ENCODE data around the gene OSM. TPM values are rescaled to one million over a fixed set of nuclear protein-coding genes. Genes with fewer than 3 reads are reported as not detected.

The OSM gene
- polyA plus RNA-seq, 10 donors = 0.17 to 0.43 (median 0.29) TPM

DNA sequence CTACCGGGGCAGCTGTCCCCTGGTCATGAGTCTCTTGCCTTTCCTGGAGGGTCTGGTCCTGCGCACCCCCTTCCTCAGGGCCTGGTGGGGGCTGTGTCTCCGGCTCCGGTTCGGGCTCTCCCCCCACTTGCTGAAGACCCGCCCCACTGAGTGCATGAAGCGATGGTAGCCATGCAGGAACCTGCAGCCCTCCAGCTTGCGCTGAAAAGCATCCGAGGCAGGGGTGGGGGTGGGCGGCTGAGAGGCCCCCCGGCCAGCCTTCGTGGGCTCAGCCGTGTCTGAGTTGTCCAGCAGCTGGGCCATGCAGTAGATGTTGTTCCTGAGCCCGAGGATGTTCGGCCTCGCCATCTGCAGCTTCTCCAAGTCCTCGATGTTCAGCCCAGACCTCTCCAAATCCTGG is 2.8 kb downstream of the OSM start:
- DNase-seq = no peak

DNA sequence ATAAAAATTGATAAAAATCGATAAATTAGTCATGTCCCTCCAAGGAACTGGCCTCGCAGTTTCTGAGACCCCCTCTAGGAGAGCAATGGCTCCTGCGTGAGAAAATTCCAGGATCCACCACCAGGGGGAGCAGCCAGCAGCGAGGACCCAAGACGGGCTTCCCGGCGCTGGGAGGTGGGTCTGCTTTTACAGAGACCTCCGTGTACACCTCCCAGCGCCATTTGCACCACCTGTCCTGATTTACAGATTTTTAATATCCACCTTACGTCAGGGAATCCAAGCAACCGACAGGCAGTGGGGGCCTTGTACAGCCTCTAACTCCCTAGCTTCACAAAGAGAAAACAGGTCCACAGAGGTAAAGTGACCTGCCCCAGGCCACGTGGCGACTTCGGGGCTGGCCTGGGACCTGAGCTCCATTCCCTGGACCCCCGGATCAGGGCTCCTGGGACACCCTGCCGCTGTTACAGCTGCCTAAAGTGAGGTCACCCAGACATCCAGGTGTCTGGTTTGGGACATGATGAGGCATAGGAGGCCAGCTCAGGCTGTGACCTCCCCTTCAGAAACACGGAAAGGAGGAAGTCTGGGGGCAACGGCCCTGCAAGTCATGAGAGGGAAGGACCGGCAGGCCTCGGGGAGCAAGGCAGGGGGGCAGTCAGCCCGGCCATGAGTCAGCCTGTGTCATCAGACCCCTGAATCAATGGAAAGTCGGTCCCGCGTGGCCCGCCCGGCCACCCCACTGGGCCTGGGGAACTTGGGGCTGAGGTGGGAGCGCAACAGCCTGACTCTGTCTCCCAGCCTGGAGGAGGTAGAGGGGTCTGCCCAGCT is 3.5 kb downstream of the OSM start:
- DNase-seq = peak; percentile 55 to 85 (median 69)

DNA sequence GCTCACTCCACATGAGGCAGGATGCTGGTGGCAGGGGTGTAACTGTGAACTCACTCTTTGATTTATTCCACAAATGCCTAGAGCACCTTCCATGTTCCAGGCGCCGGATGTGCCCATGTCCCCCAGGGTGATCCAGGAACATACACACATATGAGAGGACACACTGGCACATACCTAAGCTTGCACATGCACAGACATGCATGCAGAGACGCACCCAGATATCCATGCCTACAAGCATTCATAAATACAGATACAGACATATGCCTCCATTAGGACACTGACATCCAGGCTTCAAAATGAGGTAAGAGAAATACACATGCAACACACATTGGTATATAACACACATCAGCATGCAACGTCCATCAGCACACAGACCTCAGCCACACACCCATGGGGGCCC is 4.5 kb downstream of the OSM start:
- no peak for DNase-seq

DNA sequence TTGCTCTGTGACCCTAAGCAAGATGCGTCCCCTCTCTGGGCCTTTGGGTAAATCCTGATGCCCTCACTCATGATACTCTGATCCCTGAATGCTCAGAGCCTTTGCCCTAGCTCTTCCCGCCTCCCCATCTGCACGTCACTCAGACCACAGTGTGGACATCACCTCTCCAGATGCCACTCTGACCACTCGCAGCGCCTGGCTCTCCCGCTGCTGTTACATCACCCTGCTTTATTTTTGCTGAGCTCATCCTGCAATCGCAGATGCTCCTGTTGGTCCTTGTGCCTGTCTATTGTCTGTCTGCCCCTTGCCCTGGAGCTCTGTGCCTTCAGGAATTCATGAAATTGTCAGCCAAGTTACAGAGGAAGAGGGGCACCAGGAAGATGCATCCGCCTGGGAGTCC is 5.5 kb downstream of the OSM start:
- DNase-seq = no peak

DNA sequence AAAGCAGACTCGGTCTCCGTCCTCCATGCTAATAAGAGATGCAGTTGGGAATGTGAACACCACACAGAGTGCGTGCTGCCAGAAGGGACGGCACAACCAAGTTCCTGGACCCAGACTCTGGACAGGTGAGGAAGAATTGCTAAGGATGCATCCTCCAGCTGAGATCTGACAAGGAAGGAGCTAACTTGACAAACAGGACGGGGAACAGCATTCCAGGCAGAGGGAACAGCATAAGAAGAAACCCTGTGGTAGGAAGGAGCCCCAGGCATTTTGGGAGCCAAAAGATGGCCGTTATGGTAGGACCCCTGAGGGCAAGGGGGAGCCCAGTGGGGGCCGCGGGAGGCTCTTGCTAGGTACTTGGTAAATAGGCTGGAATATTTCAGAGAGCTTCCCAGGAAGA is 6.0 kb downstream of the OSM start:
- no peak for DNase-seq

DNA sequence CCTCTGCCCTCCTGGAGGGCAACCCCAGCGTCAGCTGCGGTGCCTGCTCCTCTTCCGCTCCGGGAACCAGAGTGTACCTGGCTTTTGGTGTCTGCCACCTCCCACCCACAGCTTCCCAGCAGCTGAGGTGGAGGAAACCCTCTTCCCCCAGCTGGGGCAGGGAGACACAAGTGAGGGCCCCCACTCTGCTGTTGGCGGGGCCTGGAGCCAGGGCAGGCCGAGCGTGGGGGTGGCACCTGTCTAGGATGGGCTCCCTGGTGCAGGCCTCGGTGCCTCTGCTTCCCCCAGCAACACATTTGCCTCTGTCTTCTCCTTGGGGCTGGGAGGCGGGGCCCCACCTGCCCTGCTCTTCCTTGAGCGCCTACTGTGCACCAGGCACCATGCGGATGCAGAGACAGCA is 6.4 kb downstream of the OSM start:
- DNase-seq = no peak

DNA sequence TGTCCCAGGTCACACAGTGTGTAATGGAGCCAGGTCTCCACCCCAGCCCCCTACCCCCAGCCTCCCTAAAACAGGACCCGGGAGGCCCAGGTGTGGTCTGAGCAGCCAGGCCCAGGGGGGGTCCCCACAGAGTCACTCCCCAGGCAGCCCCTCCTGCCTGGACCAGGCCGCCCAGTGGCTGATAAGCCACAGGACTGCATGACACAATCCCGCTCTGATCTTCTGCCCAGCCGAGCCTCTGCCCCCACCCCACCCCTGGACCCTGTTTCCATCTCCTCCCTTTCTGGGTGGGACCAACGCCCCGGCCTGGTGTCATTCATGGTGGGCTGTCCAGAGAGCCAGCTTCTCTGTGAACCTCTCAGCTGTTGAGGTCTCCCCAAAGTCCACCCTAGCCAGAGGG is 12.3 kb downstream of the OSM start:
- no peak for DNase-seq

DNA sequence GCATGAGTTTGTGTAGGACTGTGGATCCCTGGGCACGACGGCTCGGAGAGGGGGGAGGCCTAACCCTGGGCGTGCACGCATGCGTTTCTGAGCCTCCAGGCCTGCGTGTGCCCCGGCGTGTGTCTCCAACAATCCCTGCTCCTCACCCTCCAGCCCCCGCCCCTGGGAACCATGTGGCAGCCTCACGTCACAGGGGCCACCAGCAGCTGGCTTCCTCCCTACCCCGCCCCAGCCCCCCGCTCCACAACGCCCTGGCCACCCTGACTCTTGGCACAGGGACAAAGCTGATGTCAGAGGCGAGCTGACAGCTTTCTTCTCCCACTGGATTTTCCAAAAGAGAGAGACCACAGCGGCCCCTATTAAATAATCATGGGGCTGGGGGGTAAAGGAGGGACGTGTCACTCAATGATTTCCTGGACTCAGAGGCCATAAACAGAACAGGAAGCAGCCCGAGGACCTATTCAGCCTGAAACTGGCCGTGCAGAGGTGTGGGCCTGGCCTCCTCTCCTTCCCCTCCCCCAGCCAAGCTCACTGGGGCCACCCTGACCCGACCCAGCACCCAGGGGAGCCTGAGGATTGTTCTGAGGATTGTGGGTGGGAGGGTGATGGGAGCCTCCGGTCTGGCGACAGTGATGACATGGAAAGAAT is 13.3 kb downstream of the OSM start:
- peak in 2 of 3 donors; percentile 71 to 83 for DNase-seq

DNA sequence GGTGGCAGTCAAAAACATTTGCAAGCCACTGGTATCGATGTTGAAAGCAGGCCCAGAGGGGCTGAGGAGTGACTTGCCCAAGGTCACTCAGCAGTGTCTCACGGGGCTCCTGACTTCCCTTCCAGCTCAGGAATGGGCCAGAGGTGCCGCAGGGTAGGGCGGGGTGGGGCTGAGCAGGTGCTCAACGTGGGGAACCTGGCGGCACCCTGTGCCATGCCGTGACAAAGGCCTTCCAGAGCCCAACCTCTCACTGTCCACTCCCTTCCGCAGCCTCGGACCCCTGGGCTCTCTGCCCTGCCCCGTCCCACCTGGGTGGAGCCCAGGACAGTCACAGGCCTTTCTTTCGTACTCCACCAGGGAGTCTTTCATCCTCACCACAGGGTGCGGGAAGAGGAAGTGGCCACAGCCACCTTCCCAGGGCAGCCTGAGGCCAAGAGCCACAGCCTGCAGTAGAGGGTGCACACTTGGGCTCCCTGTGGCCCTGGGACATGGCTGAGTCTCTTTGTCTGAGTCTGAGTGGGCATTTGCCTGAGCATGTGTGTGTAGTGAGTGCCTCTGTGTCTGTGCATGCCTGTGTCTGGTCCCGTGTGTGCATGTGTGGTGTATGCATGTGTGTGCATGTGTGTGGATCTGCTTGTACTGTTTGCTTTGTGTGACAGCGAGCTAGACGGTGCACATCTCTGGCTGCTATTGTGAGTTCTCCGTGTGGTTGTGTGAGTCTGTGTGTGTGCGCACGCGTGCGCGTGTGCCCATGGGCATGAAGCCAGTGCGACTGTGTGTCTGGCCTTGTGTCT is 14.0 kb downstream of the OSM start:
- no peak for DNase-seq

DNA sequence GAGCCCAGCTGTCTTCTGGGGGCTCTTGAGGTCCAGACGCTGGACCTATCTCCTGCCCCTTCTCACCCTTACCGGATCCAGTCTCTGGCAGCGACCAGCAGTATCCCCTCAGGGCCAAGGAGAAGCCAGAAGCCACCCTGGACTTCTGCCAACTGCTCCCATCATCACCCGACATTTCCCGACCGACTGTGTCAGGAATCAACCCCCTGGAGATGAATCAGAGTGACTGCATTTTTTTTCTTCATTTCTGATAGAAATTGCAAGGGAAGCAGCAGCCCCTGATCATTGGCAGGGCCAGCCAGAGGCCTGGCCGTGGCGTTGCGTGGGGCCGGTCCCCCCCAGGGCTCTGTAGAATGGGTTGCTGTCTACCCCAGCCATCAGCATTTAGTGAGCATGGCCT is 14.9 kb downstream of the OSM start:
- no peak for DNase-seq

DNA sequence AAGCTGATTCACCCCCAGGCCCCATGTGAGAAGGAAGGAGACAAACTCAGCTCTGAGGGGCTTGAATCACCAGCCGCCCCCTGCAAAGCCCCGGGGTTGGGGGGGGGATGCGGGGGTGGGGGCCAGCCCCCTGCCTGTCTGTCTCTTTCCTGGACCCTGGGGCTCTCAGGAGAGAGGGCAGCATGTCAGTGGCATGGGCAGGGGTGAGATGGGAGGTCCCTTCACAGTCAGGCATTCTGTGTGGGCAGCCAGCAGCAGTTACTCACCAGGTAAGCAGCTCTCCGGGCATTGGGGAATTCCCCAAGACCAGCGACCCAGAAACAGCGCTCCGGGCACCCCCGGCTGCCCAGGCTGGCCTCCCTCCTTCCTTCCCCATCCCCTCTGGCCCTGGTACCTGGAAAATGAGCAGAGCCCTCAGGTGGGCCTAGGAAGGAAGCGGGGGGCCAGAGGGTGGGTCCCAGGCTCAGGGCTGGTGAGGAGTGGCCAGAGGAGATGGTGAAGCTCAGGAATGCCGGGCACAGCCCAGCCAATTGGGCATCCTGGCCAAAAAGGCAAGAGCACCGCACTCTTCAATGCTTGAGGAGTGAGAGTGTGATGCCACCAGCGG is 15.9 kb downstream of the OSM start:
- no peak for DNase-seq

DNA sequence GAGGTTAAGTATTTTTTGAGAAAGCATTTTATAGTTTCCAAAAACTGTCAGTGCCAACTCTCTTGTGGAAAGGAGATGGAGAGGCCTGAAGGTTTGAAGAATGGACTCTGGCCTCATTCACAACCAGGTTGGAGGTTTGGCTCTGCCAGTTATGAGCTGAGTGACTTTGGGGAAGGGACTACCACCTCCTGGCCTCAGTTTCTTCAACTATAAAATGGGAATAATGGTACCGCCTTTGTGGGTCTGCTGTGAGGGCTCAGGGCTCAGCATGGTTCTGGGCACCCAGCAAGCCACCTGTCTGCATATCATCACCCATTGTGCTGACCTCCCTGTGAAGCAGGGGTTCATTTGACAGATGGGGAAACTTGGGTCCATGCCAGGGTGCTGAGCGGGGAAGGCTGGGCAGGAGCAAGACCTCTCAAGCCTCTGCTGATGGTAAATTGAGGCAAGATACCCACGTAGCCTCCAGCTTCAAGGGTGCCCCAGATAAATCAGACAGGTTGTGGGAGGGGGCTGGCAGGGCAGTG is 16.5 kb downstream of the OSM start:
- DNase-seq = no peak

DNA sequence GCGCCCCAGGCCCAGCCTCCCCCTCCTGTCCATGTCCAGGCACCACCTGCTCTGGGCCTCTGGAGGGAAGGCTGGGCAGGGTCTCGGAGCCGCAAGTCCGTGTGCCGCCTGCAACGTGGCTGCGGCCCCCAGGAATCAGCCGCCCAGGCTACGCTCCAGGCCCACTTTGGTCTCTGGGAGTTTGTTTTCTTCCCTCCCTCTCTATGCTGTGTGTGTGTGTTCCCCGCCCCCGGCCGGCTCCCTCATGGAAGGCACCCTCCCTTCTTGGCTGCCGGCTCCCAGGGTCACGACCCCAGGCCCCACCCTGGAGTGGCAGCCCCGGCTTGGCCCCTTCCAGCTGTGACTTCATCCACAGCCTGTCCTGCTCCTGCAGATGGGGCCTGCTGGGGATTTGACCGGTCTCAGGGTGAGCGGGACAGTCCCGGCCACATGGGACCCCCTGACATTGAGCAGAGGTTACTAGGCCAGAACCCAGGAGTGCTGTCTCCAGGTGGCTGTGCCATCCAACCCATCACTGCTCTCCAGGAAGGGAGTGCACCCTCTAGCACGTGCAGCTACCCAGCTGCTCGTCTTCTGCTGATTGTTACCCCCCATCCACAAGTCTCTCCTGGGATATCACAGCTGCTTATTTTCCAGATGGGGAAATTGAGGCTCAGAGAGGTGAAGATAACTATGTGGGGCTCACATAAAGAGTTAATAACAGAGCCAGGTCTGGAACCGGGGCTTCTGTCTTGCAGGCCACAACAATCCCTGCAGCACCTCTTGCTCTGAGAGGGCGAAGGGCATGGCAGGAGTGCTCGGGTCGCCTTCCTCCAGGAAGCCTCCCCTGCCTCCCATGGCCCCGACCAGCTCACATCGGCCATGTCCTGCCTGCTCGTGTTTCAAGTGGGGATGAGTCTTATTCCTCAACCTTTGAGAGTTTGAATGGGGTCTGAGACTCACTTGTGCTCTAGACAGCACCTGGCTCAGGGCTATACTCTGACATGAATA is 17.3 kb downstream of the OSM start:
- peak in 2 of 3 donors; percentile 70 to 87 for DNase-seq

DNA sequence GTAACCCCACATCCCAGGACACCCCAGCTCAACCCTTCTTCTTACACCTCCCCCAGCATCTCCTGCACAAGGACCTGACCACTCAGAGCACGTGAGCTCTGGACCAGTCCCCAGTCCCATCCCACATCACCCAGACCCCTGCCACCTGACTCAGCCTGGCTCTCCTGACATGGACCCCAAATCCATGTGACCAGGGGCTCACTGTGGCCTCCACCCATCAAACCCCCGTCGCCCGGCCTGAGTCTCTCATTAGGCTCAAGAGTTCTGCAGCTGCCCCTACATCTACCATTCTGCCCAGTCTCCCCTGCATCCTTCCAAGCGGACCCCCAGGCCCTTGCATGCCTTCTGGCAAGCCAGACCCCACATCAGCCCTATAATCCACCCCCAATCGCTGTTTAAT is 18.2 kb downstream of the OSM start:
- DNase-seq = no peak

DNA sequence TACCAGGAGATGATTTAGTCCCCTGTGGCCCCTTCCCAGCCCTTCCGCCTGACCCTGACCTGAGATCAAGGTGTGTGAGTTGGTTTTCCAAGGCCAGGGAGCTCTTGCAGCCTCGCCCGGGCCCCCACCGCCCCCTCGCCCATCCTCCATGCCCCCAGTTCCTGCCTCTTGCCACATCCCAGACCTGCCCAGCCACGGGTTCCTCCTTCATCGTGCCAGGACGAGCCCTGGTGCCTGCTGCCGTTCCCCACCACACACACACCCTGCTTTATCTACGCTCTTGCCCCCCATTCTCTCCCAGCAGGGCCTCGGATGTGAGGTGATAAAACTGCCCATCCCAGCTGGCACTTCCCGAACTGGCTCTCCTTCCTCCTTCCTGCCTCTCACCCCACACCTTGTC is 18.7 kb downstream of the OSM start:
- no peak for DNase-seq

DNA sequence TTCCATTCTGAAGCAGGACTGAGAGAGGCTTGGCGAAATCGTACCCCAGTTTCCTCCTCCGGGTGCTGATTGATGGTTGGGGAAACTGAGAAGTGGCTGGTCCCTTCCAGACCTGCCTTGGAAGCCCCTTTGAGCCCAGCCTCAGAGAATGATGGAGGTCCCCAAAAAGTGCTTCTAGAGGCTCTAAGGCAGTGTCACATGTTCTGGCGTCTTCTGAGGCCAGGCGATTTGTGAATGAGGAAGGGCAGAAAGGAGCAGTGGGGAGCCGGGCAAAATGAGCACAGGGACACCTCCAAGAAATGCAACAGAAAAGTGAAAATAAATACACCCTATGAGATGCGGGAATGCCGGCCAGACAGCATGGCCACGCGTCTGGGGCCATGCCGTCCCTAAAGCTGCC is 19.1 kb downstream of the OSM start:
- DNase-seq = no peak

DNA sequence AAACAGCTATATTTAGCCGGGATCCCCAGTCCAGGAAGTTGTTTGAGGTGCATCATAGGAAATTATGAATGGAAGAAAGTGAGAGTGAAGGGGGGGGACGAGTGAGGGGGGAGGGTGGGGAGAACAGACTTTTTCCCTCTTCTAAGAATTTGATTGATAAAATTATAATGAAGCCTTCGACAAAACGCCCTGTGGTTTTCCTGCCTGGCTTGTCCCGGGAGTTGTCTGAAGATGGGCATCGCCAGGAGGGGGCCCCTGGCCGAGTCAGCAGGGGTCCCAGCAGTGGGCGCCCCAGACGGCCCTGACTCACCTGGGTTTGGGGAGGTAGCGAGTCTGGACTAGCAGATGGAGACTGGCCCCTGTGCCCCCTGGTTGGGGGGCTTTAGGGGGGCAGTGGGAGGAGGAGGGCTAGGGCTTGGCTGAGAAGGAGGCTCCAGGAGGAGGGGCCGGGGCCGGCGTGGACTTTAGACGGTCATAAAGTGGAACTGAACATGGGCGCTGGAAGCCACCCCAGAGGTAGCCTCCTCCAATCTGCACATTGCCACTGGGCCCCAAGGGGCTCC is 19.8 kb downstream of the OSM start:
- DNase-seq = no peak

DNA sequence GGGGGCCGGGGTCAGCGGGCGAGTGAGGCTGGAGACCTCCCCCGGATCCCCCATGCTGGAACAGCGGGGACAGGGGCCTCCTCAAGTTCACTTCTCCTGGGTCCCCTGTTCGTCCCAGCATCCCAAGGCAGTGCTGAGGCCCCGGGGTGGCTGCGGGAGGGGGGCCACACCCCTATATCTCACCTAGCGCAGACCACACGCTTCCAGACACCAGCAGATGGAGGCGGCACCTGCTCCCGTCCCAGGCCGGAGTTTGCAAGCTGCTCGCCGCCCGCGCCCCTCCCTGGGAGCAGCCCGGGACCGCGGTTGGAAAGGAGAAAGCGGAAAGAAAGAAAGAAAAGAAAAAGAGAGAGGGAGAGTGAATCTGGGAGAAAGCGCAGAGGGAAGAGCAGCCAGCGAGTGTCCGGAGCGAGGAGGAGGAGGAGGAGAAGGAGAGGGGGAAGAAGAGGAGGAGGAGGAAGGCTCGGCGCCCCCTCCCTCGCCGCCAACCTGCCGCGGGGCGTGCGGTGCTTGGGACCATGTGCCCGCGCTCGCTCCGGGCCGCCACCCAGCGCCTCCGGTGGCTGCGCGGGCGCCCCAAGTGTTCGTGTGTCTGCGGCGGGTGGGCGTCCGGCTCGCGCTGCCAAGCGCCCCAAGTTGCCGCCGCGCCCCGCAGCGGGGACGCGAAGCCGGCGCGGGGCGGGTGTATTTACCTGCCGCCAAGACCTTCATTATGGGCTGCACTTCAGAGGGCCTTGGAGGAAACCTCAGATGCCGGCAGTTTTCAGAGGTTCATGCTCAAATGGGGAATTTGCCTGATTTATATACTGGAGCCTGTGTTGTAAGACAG is 20.5 kb downstream of the OSM start, which contains the start of gene LIF:
Gene LIF, minus strand, starts transcription at position 775 of the 829 bp plus-strand sequence. Its CDS starts 64 bp downstream, at position 711.
- DNase-seq = peak in 2 of 3 donors; percentile 46 to 76

All from muscle of back (tissue), 11 donors.